Mucosa of descending colon (tissue), 3 donors: ENCODE measurements around the gene YLPM1. TPM values are rescaled to one million over a fixed set of nuclear protein-coding genes. Genes with fewer than 3 reads are reported as not detected.
A peak's percentile ranks its signal among the peaks of the same experiment; 100 is the strongest.
"Not testable (repeated sequence)": the region's sequence is repeated elsewhere in the genome, so short reads cannot be mapped to it uniquely, and the experiment has no call there.

Source experiments
- ATAC-seq: fragments of 200-7000 bp; cut with Tn5 transposase; one replicate; pipeline ENCODE4 v1.9.1; 2020; ENCODE audit warnings: mild to moderate bottlenecking, moderate library complexity
- DNase-seq, 3 donors: peaks; one replicate each; pipeline ENCODE4 v3.0.0-alpha.2; 2020
- H3K36me3 ChIP-seq: fragments of 200-600 bp; one replicate; pipeline ENCODE4 v1.8.0; 2021; ENCODE audit warnings: low read depth, mild to moderate bottlenecking
- H3K4me1 ChIP-seq: fragments of 200-600 bp; one replicate; pipeline ENCODE4 v1.8.0; 2021; ENCODE audit warnings: low read depth, mild to moderate bottlenecking
- H3K4me3 ChIP-seq: fragments of 200-600 bp; one replicate; pipeline ENCODE4 v1.8.0; 2021; ENCODE audit warnings: mild to moderate bottlenecking
- H3K9me3 ChIP-seq: fragments of 200-600 bp; one replicate; pipeline ENCODE4 v1.8.0; 2021; ENCODE audit warnings: mild to moderate bottlenecking
- intact Hi-C, 2 donors: fragments of 100-400 bp; cut with DNase I in 1 of 2; cut with micrococcal nuclease in 1 of 2; formaldehyde crosslinking; loops; one replicate each; pipeline versions ENCODE4 v1.11.0 to v1.11.1; 2022; cut with DNase I, micrococcal nuclease
- total RNA-seq, 3 donors: library from RNA; stranded (reverse); fragmentation: NEBNext Ultra II Directional in 2 of 3; extraction: Animal tissue kit (Norgen Biotek cat#: 25700) in 2 of 3; gene quantifications; one replicate each; pipeline versions ENCODE4 v1.2.1 to v1.2.4, GENCODE V29; 2021 to 2023
- TF ChIP-seq, protein P1 (sequence below): fragments of 200-600 bp; IDR thresholded peaks from one replicate; pipeline ENCODE4 v1.8.0; 2022; ENCODE audit warnings: antibody characterized with exemption, mild to moderate bottlenecking
- donor health status: DM: no; HTN: no; CAD: no; lungs with moderate emphysema.
- donor health status: DM: no; HTN: no; CAD: no.
- donor health status: DM: no; HTN: yes; CAD: no.

The YLPM1 gene
- total RNA-seq, 3 donors from 2014 or later: 42.1 to 59.7 (median 48.9) TPM

DNA sequence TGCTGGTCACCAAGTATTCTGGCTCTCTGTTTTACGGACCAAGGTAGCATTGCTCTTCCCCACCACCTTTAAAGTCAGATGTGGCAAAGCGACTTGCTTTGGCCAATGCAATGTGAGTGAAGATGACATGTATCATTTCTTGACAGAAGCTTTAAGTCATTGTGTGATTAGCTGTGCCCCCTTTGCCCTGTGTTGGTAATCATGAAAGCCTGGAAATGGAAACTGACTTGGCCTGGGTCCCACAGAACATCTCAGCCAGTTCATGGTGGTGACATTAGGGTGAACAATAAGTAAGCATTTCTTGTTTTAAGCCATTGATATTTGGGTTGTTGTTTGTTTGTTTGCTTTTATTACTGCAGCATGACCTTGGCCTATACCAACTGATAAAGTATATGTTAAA, 15.9 kb upstream of the YLPM1 start:
- TF ChIP-seq, protein P1, sequence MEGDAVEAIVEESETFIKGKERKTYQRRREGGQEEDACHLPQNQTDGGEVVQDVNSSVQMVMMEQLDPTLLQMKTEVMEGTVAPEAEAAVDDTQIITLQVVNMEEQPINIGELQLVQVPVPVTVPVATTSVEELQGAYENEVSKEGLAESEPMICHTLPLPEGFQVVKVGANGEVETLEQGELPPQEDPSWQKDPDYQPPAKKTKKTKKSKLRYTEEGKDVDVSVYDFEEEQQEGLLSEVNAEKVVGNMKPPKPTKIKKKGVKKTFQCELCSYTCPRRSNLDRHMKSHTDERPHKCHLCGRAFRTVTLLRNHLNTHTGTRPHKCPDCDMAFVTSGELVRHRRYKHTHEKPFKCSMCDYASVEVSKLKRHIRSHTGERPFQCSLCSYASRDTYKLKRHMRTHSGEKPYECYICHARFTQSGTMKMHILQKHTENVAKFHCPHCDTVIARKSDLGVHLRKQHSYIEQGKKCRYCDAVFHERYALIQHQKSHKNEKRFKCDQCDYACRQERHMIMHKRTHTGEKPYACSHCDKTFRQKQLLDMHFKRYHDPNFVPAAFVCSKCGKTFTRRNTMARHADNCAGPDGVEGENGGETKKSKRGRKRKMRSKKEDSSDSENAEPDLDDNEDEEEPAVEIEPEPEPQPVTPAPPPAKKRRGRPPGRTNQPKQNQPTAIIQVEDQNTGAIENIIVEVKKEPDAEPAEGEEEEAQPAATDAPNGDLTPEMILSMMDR: no peak
- no peaks in the 10 kb centered on the region for H3K9me3 ChIP-seq
- no peak for DNase-seq
- no peak for ATAC-seq
- intact Hi-C loops: no loop called here
- H3K36me3 ChIP-seq: no peaks in the 10 kb centered on the region
- H3K4me3 ChIP-seq: no peak overlapping the region
- H3K4me1 ChIP-seq: no peaks in the 10 kb centered on the region

GRCh38 chr14:74754157-74754556, 9.0 kb upstream of the YLPM1 start:
- Histone ChIP-seq H3K36me3 (no peaks in the 10 kb centered on the region), H3K4me3 (no peak overlapping the region), H3K9me3 (no peaks in the 10 kb centered on the region), H3K4me1 (no peaks in the 10 kb centered on the region)
- TF ChIP-seq, protein P1: no peak
- intact Hi-C loops: no loop called here
- DNase-seq (no peak), ATAC-seq (no peak)

DNA sequence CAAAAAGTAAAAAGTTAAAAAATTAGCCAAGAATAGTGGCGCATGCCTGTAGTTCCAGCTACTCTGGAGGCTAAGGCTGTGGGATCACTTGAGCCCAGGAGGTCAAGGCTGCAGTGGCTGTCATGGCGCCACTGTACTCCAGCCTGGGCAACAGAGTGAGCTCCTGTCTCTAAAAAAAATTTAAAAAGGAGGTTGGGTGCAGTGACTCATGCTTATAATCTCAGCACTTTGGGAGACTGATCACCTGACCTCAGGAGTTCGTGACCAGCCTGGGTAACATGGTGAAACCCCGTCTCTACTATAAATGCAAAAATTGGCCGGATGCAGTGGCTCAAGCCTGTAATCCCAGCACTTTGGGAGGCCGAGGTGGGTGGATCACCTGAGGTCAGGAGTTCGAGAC, 8.2 kb upstream of the YLPM1 start:
- ATAC-seq (no peak), DNase-seq (no peak)
- no peaks in the 10 kb centered on the region for H3K9me3 ChIP-seq
- H3K4me1 ChIP-seq: no peaks in the 10 kb centered on the region
- no peak overlapping the region for H3K4me3 ChIP-seq
- TF ChIP-seq, protein P1: no peak
- no peaks in the 10 kb centered on the region for H3K36me3 ChIP-seq
- intact Hi-C loops: no loop called here

DNA sequence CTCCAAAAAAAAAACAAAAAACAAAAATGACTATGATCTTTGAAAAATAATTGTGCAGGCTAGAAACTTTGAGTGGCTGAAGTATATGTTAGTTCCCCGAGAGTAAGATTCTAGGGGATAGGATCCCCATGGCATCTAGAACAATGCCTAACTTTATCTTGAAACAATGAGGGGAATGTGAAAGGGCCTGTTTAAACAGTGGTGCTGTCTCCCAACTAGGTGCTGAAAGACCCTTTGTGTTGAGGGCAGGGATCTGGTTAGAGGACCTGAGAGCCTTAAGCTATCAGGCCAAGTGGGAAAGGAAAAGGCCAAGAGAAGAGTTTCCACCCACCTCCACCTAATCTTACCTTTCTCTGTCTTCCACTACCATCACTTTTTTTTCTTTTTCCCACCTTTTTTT, 6.8 kb upstream of the YLPM1 start:
- TF ChIP-seq, protein P1: no peak
- no peaks in the 10 kb centered on the region for H3K4me1 ChIP-seq
- no peaks in the 10 kb centered on the region for H3K9me3 ChIP-seq
- no peaks in the 10 kb centered on the region for H3K36me3 ChIP-seq
- no peak for DNase-seq
- no peak overlapping the region for H3K4me3 ChIP-seq
- intact Hi-C loops: no loop called here
- no peak for ATAC-seq

- DNase-seq, intact Hi-C loops, ATAC-seq, H3K4me3 ChIP-seq, H3K36me3 ChIP-seq, H3K9me3 ChIP-seq, H3K4me1 ChIP-seq: not testable (repeated sequence)
These were observed 4.6 kb upstream of the YLPM1 start for GRCh38 chr14:74758505-74758904.

- intact Hi-C loops: no loop called here
- peak overlapping the region; percentile 97 for H3K4me3 ChIP-seq
- DNase-seq (peak in 1 of 3 donors; percentile 23), ATAC-seq (no peak)
- H3K4me1 ChIP-seq: peaks cover 13% of the 10 kb centered on the region
- TF ChIP-seq, protein P1: no peak
- peaks cover 9% of the 10 kb centered on the region for H3K36me3 ChIP-seq
- no peaks in the 10 kb centered on the region for H3K9me3 ChIP-seq
These were observed 851 bp downstream of the YLPM1 start for GRCh38 chr14:74763803-74764531.
